ENCODE results near the gene CFAP58.
"Not testable (repeated sequence)": the region's sequence is repeated elsewhere in the genome, so short reads cannot be mapped to it uniquely, and the experiment has no call there.

Gene CFAP58

GRCh38 chr10:104441329-104442000 is 87.8 kb downstream of the CFAP58 start:
- no peak for DNase-seq

GRCh38 chr10:104445359-104445758 is 91.7 kb downstream of the CFAP58 start:
- no peak for DNase-seq

GRCh38 chr10:104446151-104446550 is 92.5 kb downstream of the CFAP58 start:
- DNase-seq, result no peak

- no peak for DNase-seq
These were observed 93.7 kb downstream of the CFAP58 start for GRCh38 chr10:104447331-104447730.

GRCh38 chr10:104447906-104448305 is 94.3 kb downstream of the CFAP58 start:
- no peak for DNase-seq

- DNase-seq, result no peak
These were observed 95.8 kb downstream of the CFAP58 start for GRCh38 chr10:104449391-104449790.

GRCh38 chr10:104450490-104450889 is 96.9 kb downstream of the CFAP58 start:
- DNase-seq, result no peak

- no peak for DNase-seq
These were observed 97.3 kb downstream of the CFAP58 start for GRCh38 chr10:104450954-104451353.

GRCh38 chr10:104452977-104453376 is 99.3 kb downstream of the CFAP58 start:
- no peak for DNase-seq

GRCh38 chr10:104456802-104457542 is 103.3 kb downstream of the CFAP58 start:
- DNase-seq, result no peak

- DNase-seq, result no peak
These were observed 103.9 kb downstream of the CFAP58 start for GRCh38 chr10:104457543-104457828.

GRCh38 chr10:104465575-104465974 is 111.9 kb downstream of the CFAP58 start:
- not testable (repeated sequence) for DNase-seq

- not testable (repeated sequence) for DNase-seq
These were observed 115.2 kb downstream of the CFAP58 start for GRCh38 chr10:104468818-104469217.

GRCh38 chr10:104472505-104472904 is 118.9 kb downstream of the CFAP58 start:
- DNase-seq, result no peak

GRCh38 chr10:104472957-104473745 is 119.5 kb downstream of the CFAP58 start:
- no peak for DNase-seq

- DNase-seq, result no peak
These were observed 124.7 kb downstream of the CFAP58 start for GRCh38 chr10:104478380-104478779.

- peak in 2 of 3 experiments; percentile 49 to 82 for DNase-seq
These were observed 126.4 kb downstream of the CFAP58 start for GRCh38 chr10:104479906-104480593.

GRCh38 chr10:104480797-104481196 is 127.2 kb downstream of the CFAP58 start:
- no peak for DNase-seq

- DNase-seq, result no peak
These were observed 129.9 kb downstream of the CFAP58 start for GRCh38 chr10:104483582-104483981.

- no peak for DNase-seq
These were observed 132.0 kb downstream of the CFAP58 start for GRCh38 chr10:104485632-104486031.

GRCh38 chr10:104486803-104487202 is 133.2 kb downstream of the CFAP58 start:
- no peak for DNase-seq

GRCh38 chr10:104487794-104488438 is 134.3 kb downstream of the CFAP58 start:
- no peak for DNase-seq

GRCh38 chr10:104488439-104488832 is 134.8 kb downstream of the CFAP58 start:
- no peak for DNase-seq
